Calu3 (cell line): ENCODE measurements around the gene PON1. TPM values are rescaled to one million over a fixed set of nuclear protein-coding genes. Genes with fewer than 3 reads are reported as not detected.

Experiments used
- BruUV-seq: library from RNA; stranded (reverse); fragments of 400-500 nt; replicated peaks from 2 replicates; lab custom pipeline; 2021; lab: Mats Ljungman, UMichigan
- CTCF ChIA-PET: fragments of 300-600 bp; sonication (Branson Sonifier 250); formaldehyde crosslinking; loops from one replicate; lab custom pipeline; 2022; ENCODE audit warnings: antibody characterized with exemption; lab: Charles Lee
- DNase-seq: peaks from one replicate; pipeline ENCODE4 v3.0.0; 2022
- H3K27ac Mint-ChIP-seq: one replicate; pipeline ENCODE4 v1.8.0; 2022; ENCODE audit warnings: mixed read lengths; ENCODE audit not compliant: unreplicated experiment
- H3K27me3 Mint-ChIP-seq: one replicate; pipeline ENCODE4 v1.8.0; 2022; ENCODE audit warnings: mixed read lengths; ENCODE audit not compliant: unreplicated experiment
- H3K36me3 Mint-ChIP-seq: one replicate; pipeline ENCODE4 v1.8.0; 2022; ENCODE audit warnings: mild to moderate bottlenecking, moderate library complexity, mixed read lengths; ENCODE audit not compliant: insufficient read depth, unreplicated experiment
- H3K4me1 Mint-ChIP-seq: one replicate; pipeline ENCODE4 v1.8.0; 2022; ENCODE audit warnings: mild to moderate bottlenecking, low read depth, mixed read lengths; ENCODE audit not compliant: unreplicated experiment
- H3K4me3 Mint-ChIP-seq: one replicate; pipeline ENCODE4 v1.8.0; 2022; ENCODE audit warnings: mild to moderate bottlenecking, low read depth, moderate library complexity, mixed read lengths; ENCODE audit not compliant: unreplicated experiment
- H3K9me3 Mint-ChIP-seq: one replicate; pipeline ENCODE4 v1.8.0; 2022; ENCODE audit warnings: low read depth, mixed read lengths; ENCODE audit not compliant: unreplicated experiment
- intact Hi-C: fragments of 100-400 bp; cut with micrococcal nuclease; formaldehyde crosslinking; loops from one replicate; pipeline ENCODE4 v1.10.0; 2022; ENCODE audit not compliant: unreplicated experiment
- total RNA-seq: library from RNA; stranded (reverse); gene quantifications from 2 replicates; pipeline ENCODE4 v1.2.3, GENCODE V29; 2022
- TF ChIP-seq, protein P1 (sequence below): fragments of 200-600 bp; IDR thresholded peaks from one replicate; pipeline ENCODE4 v1.8.0; 2022; ENCODE audit warnings: antibody characterized with exemption; ENCODE audit not compliant: unreplicated experiment

The PON1 gene
- total RNA-seq, 1 experiment from 2014 or later = not detected

GRCh38 chr7:95365151-95365550 is 40.8 kb upstream of the PON1 start:
- BruUV-seq = no TSS peak
- H3K27me3 Mint-ChIP-seq = no peaks in the 10 kb centered on the region
- H3K9me3 Mint-ChIP-seq = no peaks in the 10 kb centered on the region
- H3K4me1 Mint-ChIP-seq = no peaks in the 10 kb centered on the region
- no peaks in the 10 kb centered on the region for H3K36me3 Mint-ChIP-seq
- no peak overlapping the region for H3K27ac Mint-ChIP-seq
- intact Hi-C loops = no loop called here
- CTCF ChIA-PET = no interaction called here
- TF ChIP-seq, protein P1, sequence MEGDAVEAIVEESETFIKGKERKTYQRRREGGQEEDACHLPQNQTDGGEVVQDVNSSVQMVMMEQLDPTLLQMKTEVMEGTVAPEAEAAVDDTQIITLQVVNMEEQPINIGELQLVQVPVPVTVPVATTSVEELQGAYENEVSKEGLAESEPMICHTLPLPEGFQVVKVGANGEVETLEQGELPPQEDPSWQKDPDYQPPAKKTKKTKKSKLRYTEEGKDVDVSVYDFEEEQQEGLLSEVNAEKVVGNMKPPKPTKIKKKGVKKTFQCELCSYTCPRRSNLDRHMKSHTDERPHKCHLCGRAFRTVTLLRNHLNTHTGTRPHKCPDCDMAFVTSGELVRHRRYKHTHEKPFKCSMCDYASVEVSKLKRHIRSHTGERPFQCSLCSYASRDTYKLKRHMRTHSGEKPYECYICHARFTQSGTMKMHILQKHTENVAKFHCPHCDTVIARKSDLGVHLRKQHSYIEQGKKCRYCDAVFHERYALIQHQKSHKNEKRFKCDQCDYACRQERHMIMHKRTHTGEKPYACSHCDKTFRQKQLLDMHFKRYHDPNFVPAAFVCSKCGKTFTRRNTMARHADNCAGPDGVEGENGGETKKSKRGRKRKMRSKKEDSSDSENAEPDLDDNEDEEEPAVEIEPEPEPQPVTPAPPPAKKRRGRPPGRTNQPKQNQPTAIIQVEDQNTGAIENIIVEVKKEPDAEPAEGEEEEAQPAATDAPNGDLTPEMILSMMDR = no peak
- DNase-seq = no peak
- H3K4me3 Mint-ChIP-seq = no peak overlapping the region

- no peak for DNase-seq
- TF ChIP-seq, protein P1 = no peak
- CTCF ChIA-PET = no interaction called here
- Mint-ChIP-seq H3K27ac (no peak overlapping the region), H3K4me3 (no peak overlapping the region), H3K36me3 (no peaks in the 10 kb centered on the region), H3K4me1 (no peaks in the 10 kb centered on the region), H3K27me3 (no peaks in the 10 kb centered on the region), H3K9me3 (no peaks in the 10 kb centered on the region)
- intact Hi-C loops = no loop called here
- no TSS peak for BruUV-seq
These were observed 33.3 kb upstream of the PON1 start for GRCh38 chr7:95357623-95358022.

DNA sequence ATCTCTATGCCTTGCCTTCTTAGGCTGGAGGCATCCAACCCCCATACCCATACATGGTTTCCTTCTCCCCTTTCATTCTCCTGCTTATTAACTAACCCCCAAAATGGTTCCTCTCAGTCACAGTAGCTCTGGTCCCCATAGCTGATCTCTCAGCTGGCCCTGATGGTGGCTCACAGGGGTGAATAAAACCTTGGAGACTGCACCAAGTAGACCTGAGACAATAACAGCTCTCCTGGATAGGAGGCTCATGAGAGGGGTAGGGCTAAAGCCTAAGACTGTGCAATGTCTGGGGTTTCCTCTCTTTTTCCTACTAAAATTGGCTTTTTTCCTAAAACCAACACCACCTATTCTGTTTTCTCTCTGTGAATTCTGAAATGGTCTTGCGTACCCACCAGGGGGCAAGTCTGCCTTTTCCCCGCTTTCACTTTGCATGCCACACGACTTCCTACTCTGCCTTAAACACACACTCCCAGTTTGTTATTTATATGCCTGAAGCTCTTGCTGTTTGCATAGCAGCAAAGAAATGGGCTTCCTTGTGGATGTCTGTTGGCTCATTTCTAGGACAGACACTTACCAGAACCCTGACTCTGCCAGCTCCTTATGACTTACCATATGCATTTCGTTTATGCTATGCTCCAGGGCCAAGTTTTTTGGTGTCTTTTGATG is 18.4 kb upstream of the PON1 start:
- TF ChIP-seq, protein P1 = no peak
- DNase-seq = no peak
- intact Hi-C loops = no loop called here
- peaks cover under 1% of the 10 kb centered on the region for H3K9me3 Mint-ChIP-seq
- no peak overlapping the region for H3K27ac Mint-ChIP-seq
- CTCF ChIA-PET = no interaction called here
- H3K27me3 Mint-ChIP-seq = no peaks in the 10 kb centered on the region
- no peaks in the 10 kb centered on the region for H3K36me3 Mint-ChIP-seq
- BruUV-seq = no TSS peak
- H3K4me3 Mint-ChIP-seq = no peak overlapping the region
- no peaks in the 10 kb centered on the region for H3K4me1 Mint-ChIP-seq

DNA sequence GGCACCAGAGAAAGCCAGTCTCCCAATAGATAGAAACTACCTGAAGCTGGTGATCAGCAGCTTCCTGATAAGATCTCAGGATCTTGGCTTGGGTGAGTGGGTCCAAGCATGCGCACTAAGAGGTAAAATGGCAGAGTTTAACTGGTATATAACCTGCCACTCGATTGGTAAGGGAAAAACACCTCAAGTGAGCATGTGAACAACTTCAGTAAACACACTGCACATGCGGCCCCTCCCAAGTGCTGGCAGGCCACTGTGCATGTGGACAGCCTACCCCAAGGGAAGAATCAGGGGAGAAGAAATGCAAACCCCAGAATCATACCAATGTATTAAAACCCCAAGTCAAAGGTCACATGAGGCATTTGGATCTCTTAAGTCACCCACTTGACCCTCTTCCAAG is 17.7 kb upstream of the PON1 start:
- Mint-ChIP-seq H3K9me3 (peaks cover 4% of the 10 kb centered on the region), H3K36me3 (no peaks in the 10 kb centered on the region), H3K27me3 (no peaks in the 10 kb centered on the region), H3K4me3 (no peak overlapping the region), H3K4me1 (no peaks in the 10 kb centered on the region), H3K27ac (no peak overlapping the region)
- no peak for DNase-seq
- CTCF ChIA-PET = no interaction called here
- intact Hi-C loops = no loop called here
- TF ChIP-seq, protein P1 = no peak
- BruUV-seq = no TSS peak
